ENCODE data around the gene CREB3L1. TPM values are rescaled to one million over a fixed set of nuclear protein-coding genes. Genes with fewer than 3 reads are reported as not detected.

CREB3L1 gene
- total RNA-seq, 1 experiment from 2014 or later, result 1.1 TPM

DNA sequence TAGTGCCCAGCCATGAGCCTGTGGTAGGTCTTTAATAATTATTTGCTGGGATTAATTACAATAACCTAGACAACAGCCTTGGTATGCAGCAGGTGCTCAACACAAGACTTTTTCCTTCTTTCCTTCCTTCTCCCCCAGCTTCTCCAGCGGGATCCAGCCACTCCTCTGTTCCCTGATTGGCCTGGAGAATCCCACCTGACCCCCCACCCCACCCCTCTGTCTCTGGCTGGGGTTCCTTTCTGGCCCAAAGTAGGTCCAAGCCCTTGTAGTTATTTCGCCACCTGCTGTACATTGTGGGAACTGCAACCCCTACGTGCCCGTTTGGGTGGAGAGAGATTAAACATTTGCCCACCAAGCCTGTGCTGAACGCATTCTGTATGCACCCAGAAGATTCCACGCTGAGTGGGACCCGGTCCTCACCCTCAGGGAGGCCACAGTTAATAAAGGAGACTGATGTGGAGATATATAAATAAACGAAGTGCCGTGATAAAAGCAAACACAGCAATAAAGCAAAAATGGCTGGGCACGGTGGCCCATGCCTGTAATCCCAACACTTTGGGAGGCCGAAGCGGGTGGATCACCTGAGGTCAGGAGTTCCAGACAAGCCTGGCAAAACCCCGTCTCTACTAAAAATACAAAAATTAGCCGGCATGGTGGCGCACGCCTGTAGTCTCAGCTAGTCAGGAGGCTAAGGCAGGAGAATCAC lies 37.7 kb downstream of the CREB3L1 start:
- Histone ChIP-seq H3K4me3 (ENCODE audit: low read length) (no peak overlapping the region), H4K20me1 (ENCODE audit: low read length) (no peaks in the 10 kb centered on the region), H3K27me3 (ENCODE audit: low read length) (no peaks in the 10 kb centered on the region), H3K9me3 (ENCODE audit: low read length) (no peaks in the 10 kb centered on the region), H3K27ac (ENCODE audit: low read length) (no peak overlapping the region), H3K9me2 (replicated peaks; ENCODE audit: low read length) (no peaks in the 10 kb centered on the region), H3K4me1 (ENCODE audit: insufficient read depth, low read length) (no peaks in the 10 kb centered on the region), H2AFZ (ENCODE audit: low read length) (peak overlapping the region; percentile 63), H3K4me2 (ENCODE audit: low read length) (peak overlapping the region; percentile 52), H3K9ac (ENCODE audit: low read length) (no peak overlapping the region), H3K79me2 (ENCODE audit: low read length) (no peaks in the 10 kb centered on the region), H3F3A (ENCODE audit: low read length, unreplicated experiment) (no peaks in the 10 kb centered on the region), H3K36me3 (ENCODE audit: low read depth, low read length) (no peaks in the 10 kb centered on the region)
- ChIA-PET CTCF (interaction anchor here (0.5 to 0.8 kb wide), 6 partner anchors 46 to 1142 kb away, joined by 3 to 6 read pairs (median 4); no protein-coding TSS in a partner anchor), POLR2A (ENCODE audit: unreplicated experiment) (interaction anchor here (0.5 to 0.6 kb wide), 2 partner anchors 194 to 1629 kb away, joined by 5 to 15 read pairs; no protein-coding TSS in a partner anchor)
- ATAC-seq, result peak; percentile 89
- intact Hi-C loops (cut with micrococcal nuclease), result loop anchor here (10.0 kb wide), 1 partner anchor 190 kb away; the partner anchor contains the start of gene PHF21A
- TF ChIP-seq, protein P1, sequence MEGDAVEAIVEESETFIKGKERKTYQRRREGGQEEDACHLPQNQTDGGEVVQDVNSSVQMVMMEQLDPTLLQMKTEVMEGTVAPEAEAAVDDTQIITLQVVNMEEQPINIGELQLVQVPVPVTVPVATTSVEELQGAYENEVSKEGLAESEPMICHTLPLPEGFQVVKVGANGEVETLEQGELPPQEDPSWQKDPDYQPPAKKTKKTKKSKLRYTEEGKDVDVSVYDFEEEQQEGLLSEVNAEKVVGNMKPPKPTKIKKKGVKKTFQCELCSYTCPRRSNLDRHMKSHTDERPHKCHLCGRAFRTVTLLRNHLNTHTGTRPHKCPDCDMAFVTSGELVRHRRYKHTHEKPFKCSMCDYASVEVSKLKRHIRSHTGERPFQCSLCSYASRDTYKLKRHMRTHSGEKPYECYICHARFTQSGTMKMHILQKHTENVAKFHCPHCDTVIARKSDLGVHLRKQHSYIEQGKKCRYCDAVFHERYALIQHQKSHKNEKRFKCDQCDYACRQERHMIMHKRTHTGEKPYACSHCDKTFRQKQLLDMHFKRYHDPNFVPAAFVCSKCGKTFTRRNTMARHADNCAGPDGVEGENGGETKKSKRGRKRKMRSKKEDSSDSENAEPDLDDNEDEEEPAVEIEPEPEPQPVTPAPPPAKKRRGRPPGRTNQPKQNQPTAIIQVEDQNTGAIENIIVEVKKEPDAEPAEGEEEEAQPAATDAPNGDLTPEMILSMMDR (conservative IDR thresholded peaks at IDR 0.05; ENCODE audit: low read depth, low read length), result peak; percentile 91
- TF ChIP-seq EZH2 (IDR thresholded peaks at IDR 0.05; ENCODE audit: low read length, unreplicated experiment), result no peak
- no TSS peak for BruUV-seq (replicated peaks)
- peak; percentile 89 for DNase-seq

DNA sequence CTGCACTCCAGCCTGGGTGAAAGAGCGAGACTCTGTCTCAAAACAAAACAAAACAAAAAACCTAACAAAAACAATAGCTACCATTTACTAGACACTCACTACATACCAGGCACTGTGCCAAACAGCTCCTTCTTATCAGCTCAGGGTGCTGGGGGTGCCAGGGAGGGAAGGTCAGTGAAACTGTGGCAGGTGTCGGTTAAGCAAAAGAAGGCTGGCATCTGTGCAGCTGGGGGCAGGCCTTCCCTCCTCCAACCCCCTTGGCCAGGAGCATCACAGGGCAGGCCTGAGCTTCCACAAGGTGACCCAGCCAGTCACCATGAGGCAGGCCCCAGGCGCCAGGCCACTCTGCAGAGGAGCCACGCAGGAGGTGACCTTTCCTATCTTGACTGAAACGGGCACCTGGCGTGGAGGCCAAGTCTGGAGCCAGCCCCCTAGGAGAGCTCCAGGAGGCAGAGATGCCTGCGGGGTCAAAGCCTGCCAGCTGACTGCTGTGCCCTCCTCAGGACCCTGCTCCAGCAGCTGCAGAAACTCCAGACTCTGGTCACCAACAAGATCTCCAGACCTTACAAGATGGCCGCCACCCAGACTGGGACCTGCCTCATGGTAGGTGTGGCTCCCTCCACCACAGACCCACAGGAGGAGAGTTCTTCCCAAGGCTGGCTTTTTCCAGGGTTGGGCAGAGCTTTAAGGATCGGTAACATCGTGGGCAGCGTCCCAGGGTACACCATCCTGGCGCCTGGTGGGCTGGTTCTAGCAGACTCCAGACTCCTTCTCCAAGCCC lies 38.5 kb downstream of the CREB3L1 start:
- ATAC-seq, result no peak
- no TSS peak for BruUV-seq (replicated peaks)
- Histone ChIP-seq H3K27ac (ENCODE audit: low read length) (no peak overlapping the region), H4K20me1 (ENCODE audit: low read length) (no peaks in the 10 kb centered on the region), H3F3A (ENCODE audit: low read length, unreplicated experiment) (no peaks in the 10 kb centered on the region), H3K27me3 (ENCODE audit: low read length) (no peaks in the 10 kb centered on the region), H3K4me2 (ENCODE audit: low read length) (no peak overlapping the region), H3K9me3 (ENCODE audit: low read length) (no peaks in the 10 kb centered on the region), H3K9me2 (replicated peaks; ENCODE audit: low read length) (no peaks in the 10 kb centered on the region), H3K79me2 (ENCODE audit: low read length) (no peaks in the 10 kb centered on the region), H2AFZ (ENCODE audit: low read length) (no peak overlapping the region), H3K4me1 (ENCODE audit: insufficient read depth, low read length) (no peaks in the 10 kb centered on the region), H3K36me3 (ENCODE audit: low read depth, low read length) (no peaks in the 10 kb centered on the region), H3K4me3 (ENCODE audit: low read length) (no peak overlapping the region), H3K9ac (ENCODE audit: low read length) (no peak overlapping the region)
- TF ChIP-seq EZH2 (IDR thresholded peaks at IDR 0.05; ENCODE audit: low read length, unreplicated experiment), result no peak
- TF ChIP-seq, protein P1 (conservative IDR thresholded peaks at IDR 0.05; ENCODE audit: low read depth, low read length), result no peak
- TF ChIP-seq EZH2phosphoT487 (IDR thresholded peaks at IDR 0.05; ENCODE audit: borderline replicate concordance, low read length), result no peak
- intact Hi-C loops (cut with micrococcal nuclease), result loop anchor here (10.0 kb wide), 1 partner anchor 191 kb away; the partner anchor contains the start of gene PHF21A
- POLR2A ChIA-PET (ENCODE audit: unreplicated experiment), result interaction anchor here (0.6 kb wide), 1 partner anchor 1628 kb away, joined by 15 read pairs; no protein-coding TSS in a partner anchor
- CTCF ChIA-PET, result interaction anchor here (0.5 to 0.8 kb wide), 2 partner anchors 45 to 78 kb away, joined by 3 read pairs; no protein-coding TSS in a partner anchor
- no peak for DNase-seq
